Measurements from ENCODE around the gene PODN.

Gene PODN

DNA sequence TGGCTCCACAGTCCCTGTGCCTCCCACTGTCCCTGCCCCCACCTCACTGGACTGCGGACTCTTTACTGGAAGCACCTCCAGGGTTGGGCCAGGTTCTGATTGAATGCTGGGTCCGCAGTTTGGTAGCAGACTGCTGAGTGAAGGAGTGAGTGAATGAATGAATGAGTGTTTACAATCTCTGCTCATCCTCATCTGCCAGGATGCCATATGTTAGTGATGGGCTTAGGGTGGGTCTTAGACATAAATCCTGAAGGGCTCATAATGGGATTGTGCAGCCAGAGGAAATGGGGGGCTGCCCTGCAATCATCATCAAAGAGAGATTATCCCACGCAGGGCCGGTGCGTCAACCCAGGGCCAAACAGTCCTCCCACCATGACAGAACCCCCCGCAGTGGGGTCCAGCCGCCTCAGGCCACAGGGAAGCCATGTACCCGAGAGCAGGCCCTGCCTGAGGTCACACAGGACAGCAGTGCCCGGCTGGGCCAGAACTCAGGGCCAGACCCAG lies 54.3 kb downstream of the PODN start:
- no peak overlapping the region for H3K4me3 ChIP-seq (ENCODE audit: control insufficient read depth, low read depth, low read length)
- no peak for DNase-seq (ENCODE audit: low read depth)
- TF ChIP-seq, protein P1, sequence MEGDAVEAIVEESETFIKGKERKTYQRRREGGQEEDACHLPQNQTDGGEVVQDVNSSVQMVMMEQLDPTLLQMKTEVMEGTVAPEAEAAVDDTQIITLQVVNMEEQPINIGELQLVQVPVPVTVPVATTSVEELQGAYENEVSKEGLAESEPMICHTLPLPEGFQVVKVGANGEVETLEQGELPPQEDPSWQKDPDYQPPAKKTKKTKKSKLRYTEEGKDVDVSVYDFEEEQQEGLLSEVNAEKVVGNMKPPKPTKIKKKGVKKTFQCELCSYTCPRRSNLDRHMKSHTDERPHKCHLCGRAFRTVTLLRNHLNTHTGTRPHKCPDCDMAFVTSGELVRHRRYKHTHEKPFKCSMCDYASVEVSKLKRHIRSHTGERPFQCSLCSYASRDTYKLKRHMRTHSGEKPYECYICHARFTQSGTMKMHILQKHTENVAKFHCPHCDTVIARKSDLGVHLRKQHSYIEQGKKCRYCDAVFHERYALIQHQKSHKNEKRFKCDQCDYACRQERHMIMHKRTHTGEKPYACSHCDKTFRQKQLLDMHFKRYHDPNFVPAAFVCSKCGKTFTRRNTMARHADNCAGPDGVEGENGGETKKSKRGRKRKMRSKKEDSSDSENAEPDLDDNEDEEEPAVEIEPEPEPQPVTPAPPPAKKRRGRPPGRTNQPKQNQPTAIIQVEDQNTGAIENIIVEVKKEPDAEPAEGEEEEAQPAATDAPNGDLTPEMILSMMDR (IDR thresholded peaks at IDR 0.05; ENCODE audit: control insufficient read depth, insufficient read depth, low read depth, low read length, missing control alignments), result no peak

DNA sequence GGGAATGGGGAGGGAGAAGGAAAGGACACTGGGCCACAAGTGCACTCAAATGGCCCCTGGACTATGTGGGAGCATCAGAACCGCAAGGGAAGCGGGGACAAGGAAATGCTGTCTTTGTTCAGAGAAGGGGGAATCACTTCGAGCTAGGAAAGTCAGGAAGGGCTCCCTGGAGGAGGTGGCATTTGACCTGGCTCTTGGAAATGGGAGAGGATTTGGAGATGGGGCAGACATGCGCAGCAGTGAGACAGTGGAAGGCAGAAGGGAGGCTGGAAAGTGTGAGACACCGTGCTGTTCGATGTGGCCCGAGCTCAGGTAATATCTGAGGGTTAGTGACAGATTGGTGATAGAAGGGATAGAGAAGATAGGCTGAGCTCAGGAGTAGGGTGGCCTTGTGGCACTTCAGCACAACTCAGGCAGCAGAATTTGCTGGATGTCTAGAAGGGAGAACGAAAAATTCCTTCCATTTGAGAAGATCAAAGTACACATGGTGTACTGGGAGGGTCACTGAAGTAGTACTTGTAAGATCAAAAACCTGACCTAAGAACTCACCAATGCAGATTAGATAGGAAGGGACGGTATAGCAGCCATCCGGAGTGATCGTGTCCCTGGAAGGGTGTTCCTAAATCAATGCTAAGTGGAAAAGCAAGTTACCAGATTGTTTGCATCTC lies 55.1 kb downstream of the PODN start:
- H3K4me3 ChIP-seq (ENCODE audit: control insufficient read depth, low read depth, low read length), result no peak overlapping the region
- TF ChIP-seq, protein P1 (IDR thresholded peaks at IDR 0.05; ENCODE audit: control insufficient read depth, insufficient read depth, low read depth, low read length, missing control alignments), result no peak
- DNase-seq (ENCODE audit: low read depth), result no peak

DNA sequence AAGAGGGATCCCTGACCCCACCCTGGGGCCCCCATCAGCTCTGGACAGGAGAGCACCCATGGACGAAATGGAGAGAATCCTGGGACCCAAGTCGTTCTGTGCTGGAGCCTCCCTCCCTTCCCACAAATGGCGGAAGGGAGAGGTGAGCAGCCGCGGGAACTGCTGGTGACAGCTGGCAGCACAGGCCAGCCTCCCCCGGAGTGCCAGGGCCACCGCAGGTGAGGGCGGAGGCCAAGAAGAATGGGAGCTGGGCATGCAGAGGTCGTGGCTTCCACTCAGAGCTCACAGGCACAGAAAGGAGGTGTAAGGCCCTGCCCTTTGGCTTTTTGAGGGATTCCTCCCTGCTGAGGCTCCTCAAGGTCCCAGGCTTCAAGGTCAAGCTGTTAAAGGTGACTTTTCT lies 55.8 kb downstream of the PODN start:
- DNase-seq (ENCODE audit: low read depth), result no peak
- no peak overlapping the region for H3K4me3 ChIP-seq (ENCODE audit: control insufficient read depth, low read depth, low read length)
- TF ChIP-seq, protein P1 (IDR thresholded peaks at IDR 0.05; ENCODE audit: control insufficient read depth, insufficient read depth, low read depth, low read length, missing control alignments), result no peak

DNA sequence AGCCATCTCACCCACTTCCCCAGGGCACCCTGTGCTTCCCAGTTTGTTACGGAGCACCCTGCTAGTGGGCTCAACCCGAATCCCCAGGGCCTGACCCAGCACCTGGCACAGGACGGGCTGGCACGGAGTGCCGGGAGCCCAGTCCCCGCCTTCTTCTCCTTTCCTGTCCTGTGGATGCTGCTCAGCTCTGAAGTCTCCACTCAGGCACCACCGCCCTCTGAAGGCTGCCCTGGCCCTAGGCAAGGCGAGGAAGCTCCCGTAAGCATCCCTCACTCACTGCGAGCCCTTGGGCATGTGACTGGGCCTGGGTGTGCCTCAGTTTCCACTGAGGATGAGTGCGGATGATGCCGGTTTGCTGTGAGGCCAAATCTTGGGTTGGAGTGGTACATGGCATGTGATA lies 58.6 kb downstream of the PODN start:
- TF ChIP-seq, protein P1 (IDR thresholded peaks at IDR 0.05; ENCODE audit: control insufficient read depth, insufficient read depth, low read depth, low read length, missing control alignments), result no peak
- no peak for DNase-seq (ENCODE audit: low read depth)
- no peak overlapping the region for H3K4me3 ChIP-seq (ENCODE audit: control insufficient read depth, low read depth, low read length)

DNA sequence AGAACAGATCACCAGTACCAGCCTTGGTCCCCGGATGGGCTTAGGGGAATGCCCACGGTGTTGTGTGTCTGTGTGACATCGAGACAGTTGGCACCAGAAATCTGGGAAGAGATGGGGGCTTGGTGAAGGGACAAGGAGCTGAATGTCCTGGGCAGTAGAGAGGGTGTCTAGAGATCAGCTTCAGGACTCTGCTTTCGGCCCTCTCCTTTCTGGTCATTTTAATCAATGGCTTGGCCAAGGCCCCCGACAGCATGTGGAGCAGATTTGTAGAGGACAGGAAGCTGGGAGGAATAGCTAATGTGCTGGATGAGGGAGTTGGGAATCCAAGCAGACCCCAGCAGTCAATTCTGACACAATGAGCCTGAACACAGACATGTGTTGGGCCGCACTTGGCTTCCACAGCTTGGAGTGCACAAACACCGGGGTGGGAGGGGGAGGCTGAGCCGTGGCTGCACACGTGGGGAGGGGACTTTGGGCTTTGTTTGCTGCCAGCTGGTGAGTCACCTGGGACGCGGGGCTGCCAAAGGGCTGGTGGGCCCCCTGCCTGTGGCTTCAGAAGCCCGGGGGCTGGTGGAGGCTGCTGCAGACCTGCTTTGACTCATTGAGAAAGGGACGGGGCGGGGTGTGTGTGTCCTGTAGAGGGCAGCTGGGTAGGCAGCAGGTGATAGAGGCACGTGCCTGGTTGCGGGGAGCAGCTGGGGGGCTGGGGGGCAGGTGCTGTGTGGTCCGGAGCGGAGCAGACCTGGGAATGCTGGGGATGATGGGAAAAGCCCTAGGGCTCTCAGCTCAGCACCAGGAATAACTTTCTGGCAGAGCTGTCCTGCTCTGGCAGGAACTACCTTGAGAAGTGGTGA lies 59.5 kb downstream of the PODN start:
- TF ChIP-seq, protein P1 (IDR thresholded peaks at IDR 0.05; ENCODE audit: control insufficient read depth, insufficient read depth, low read depth, low read length, missing control alignments), result no peak
- no peak overlapping the region for H3K4me3 ChIP-seq (ENCODE audit: control insufficient read depth, low read depth, low read length)
- no peak for DNase-seq (ENCODE audit: low read depth)

DNA sequence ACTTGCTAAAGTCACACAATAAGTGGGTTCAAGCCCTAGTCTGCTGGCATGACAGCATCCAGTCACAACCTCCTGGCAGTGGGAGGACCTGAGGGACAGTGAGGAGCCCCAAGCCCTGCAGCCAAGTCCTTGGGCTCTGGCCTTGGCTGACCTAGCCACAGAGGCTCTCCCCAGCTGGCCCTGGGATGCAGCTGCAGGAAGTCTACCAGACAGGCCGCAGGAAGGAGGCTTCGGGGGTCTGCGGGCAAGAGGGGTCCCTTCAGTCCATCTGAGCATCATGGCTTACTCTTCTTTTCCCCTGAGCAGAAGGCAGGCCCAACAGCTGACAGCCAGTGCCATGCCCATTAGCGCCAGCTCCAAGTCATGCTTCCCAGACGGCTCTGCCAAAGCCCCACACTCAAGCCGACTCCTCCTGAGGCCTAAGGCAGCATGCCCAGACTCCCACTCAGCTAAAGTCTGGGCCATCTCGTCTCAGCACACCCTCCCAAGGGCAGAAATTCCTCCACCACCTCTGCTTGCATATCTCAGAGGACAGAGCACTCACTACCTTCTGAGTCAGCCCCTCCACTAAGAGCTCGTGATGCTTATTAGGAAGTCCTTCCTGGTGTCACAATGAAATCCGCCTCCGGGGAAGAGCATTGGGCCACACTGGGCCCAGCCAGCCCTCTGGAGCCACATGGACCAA lies 60.3 kb downstream of the PODN start:
- TF ChIP-seq, protein P1 (IDR thresholded peaks at IDR 0.05; ENCODE audit: control insufficient read depth, insufficient read depth, low read depth, low read length, missing control alignments), result no peak
- H3K4me3 ChIP-seq (ENCODE audit: control insufficient read depth, low read depth, low read length), result no peak overlapping the region
- DNase-seq (ENCODE audit: low read depth), result no peak
